GM12875 (cell line): ENCODE results near the gene CD59.
"Not testable (repeated sequence)": the region's sequence is repeated elsewhere in the genome, so short reads cannot be mapped to it uniquely, and the experiment has no call there.

Source experiments
- H3K4me3 ChIP-seq: one replicate; pipeline ENCODE4 v1.5.1; 2011; ENCODE audit warnings: low read depth, low read length, control low read depth
- TF ChIP-seq, protein P1 (sequence below): IDR thresholded peaks from 2 replicates; pipeline ENCODE4 v1.5.1; 2011; ENCODE audit warnings: low read depth, mild to moderate bottlenecking, control low read depth, inconsistent platforms, low read length, moderate library complexity, borderline replicate concordance; ENCODE audit not compliant: insufficient read depth

Gene CD59

DNA sequence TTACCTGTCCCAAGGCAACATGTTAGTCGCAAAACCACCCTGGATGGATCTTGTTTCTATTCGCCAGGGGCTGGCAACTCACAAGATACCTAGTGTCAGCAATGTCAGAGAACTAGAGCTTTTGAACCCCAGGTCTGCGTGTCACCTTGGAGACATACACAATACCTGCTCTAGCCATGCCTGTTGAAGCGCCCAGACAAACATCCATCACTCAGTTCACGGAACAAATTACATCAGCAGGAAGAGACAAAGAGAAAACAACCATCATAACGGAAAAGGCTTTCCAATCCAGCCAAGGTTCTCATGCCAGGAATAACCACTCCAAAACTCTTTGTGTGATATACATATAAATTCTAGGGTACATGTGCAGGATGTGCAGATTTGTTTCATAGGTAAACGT, 2.2 kb downstream of the CD59 start:
- peak overlapping the region; percentile 72 for H3K4me3 ChIP-seq
- TF ChIP-seq, protein P1, sequence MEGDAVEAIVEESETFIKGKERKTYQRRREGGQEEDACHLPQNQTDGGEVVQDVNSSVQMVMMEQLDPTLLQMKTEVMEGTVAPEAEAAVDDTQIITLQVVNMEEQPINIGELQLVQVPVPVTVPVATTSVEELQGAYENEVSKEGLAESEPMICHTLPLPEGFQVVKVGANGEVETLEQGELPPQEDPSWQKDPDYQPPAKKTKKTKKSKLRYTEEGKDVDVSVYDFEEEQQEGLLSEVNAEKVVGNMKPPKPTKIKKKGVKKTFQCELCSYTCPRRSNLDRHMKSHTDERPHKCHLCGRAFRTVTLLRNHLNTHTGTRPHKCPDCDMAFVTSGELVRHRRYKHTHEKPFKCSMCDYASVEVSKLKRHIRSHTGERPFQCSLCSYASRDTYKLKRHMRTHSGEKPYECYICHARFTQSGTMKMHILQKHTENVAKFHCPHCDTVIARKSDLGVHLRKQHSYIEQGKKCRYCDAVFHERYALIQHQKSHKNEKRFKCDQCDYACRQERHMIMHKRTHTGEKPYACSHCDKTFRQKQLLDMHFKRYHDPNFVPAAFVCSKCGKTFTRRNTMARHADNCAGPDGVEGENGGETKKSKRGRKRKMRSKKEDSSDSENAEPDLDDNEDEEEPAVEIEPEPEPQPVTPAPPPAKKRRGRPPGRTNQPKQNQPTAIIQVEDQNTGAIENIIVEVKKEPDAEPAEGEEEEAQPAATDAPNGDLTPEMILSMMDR, result no peak

DNA sequence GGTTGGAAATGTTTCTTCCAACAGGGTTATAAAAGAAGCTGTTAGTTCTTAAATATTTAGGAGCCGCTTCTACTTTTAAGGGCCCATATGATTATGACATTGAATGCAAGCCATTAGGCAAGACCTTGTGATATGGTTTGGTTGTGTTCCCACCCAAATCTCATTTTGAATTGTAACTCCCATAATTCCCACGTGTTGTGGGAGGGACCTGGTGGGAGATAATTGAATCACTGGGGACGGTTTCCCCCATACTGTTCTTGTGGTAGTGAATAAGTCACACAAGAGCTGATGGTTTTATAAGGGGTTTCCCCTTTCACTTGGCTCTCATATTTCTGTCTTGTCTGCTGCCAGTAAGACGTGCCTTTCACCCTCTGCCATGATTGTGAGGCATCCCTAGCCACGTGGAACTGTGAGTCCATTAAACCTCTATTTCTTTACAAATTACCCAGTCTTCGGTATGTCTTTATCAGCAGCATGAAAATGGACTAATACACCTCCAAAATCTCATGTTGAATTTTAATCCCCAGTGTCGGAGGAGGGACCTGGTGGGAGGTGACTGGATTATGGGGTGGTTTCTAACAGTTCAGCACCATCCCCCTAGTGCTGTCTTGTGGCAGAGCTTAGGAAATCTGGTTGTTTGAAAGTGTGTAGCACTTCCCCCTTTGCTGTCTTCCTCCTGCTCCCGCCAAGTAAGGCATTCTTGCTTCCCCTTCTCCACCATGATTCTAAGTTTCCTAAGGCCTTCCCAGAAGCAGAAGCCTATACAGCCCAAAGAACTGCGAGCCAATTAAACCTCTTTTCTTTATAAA, 4.3 kb downstream of the CD59 start:
- no peak overlapping the region for H3K4me3 ChIP-seq
- TF ChIP-seq, protein P1, result no peak

DNA sequence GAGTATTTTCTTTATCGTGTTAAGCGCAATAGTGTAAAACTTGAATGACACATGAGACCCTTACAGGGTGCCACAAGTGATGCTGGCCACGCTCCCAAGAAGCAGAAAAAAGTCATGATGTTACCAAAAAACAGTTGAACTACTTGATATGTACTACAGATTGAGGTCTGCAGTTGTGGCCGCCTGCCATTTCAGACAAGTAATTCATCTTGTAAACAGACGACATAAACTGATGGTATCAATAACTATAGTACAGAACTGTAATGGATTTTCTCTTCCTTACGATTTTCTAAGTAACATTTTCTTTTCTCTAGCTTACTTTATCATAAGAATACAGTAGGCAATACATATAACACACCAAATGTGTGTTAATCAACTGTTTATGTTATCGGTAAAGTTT, 5.5 kb downstream of the CD59 start:
- no peak overlapping the region for H3K4me3 ChIP-seq
- TF ChIP-seq, protein P1, result no peak

DNA sequence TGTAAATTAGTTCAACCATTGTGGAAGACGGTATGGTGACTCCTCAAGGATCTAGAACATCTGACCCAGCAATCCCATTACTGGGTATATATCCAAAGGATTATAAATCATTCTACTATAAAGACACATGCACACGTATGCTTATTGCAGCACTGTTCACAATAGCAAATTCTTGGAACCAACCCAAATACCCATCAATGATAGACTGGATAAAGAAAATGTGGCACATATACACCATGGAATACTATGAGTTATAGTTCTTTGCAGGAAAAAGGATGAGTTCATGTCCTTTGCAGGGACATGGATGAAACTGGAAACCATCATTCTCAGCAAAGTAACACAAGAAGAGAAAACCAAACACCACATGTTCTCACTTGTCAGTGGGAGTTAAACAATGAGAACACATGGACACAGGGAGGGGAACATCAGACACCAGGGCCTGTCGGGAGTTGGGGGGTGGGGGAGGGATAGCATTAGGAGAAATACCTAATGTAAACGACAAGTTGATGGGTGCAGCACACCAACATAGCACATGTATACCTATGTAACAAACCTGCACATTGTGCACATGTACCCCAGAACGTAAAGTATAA, 7.1 kb downstream of the CD59 start:
- H3K4me3 ChIP-seq, result not testable (repeated sequence)

DNA sequence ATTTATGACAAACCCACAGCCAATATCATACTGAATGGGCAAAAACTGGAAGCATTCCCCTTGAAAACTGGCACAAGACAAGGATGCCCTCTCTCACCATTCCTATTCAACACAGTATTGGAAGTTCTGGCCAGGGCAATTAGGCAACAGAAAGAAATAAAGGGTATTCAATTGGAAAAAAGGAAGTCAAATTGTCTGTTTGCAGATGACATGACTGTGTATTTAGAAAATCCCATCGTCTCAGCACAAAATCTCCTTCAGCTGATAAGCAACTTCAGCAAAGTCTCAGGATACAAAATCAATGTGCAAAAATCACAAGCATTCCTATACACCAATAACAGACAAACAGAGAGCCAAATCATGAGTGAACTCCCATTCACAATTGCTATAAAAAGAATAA, 8.7 kb downstream of the CD59 start:
- not testable (repeated sequence) for H3K4me3 ChIP-seq

DNA sequence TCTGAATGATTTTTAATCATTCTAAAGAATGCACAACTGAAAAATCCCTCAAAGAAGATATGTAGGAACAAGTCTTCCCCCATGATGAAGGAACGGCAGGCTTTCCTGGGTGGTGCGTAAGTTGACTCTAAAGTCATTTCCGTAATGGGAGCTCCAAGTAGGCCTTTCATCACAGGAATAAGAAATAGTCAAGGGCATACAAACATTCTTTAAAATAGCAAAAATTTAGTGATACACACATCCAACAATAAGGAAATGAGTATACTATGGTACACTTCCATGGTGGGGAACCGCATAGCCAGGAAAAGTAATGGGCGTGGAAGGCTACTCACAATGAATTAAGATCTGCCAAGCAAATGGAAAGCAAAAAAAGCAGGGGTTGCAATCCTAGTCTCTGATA, 10.7 kb downstream of the CD59 start:
- TF ChIP-seq, protein P1, result no peak
- H3K4me3 ChIP-seq, result no peak overlapping the region

DNA sequence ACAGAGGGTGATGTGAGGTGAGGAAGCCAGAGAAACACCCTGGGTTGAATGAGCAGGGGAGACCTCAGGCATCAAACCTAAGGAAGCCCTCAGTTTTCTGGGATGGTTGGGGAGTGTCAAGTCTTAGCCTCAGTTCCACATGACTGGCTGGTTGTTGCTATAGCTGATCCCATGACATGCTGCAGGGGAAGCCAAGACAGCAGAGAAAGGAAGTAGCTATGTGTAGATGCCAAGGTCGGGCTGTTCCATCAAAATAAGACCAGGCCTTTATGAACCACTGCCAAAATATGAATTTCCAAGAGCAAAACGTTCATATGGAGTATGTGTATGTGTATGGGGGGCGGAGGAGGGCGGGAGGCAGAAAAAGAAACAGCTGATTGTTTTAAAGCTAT, 11.6 kb downstream of the CD59 start:
- TF ChIP-seq, protein P1, result no peak
- no peak overlapping the region for H3K4me3 ChIP-seq

DNA sequence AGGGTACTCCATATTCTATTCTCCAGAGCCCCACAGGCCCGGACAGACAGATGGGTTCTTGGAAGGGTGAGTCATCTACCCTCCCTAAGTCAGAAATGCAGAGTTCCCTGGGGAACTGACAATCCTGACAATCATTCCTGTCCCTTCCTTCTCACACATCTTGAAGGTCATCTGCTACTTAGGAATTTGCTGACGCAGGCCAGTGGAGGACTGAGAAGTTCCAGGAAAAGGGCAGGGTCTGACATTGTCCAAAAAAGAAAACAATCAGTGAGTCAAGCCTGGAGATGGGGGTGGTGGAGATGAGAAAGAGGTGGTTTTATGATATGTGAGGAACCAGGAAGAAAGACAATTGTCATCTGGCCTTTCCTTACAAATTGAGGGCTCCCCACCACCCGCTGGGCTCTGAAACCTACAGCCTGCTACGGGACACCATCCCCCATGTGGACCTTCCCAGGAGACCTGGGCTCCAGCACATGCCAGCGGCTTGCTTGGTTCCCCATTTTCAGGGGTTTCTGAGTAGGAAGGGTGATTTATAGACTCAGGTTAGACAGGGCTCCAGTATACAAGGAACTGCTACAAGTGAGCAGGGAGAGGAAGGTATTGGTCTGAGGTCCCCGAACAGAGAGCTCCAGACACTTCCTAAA, 12.9 kb downstream of the CD59 start:
- H3K4me3 ChIP-seq, result no peak overlapping the region
- TF ChIP-seq, protein P1, result no peak
